Natural killer cell (primary cell): ENCODE measurements around the gene ISCU. TPM values are rescaled to one million over a fixed set of nuclear protein-coding genes. Genes with fewer than 3 reads are reported as not detected.
"Not testable (repeated sequence)": the region's sequence is repeated elsewhere in the genome, so short reads cannot be mapped to it uniquely, and the experiment has no call there.

Experiments
- ATAC-seq, 3 donors: fragments of 150-1000 bp in 2 of 3; fragments of 200-7000 bp in 1 of 3; cut with Tn5 transposase; 1 replicate in 1 of 3; 2 replicates in 2 of 3; pipeline ENCODE4 v1.10.0; 2021; ENCODE audit warnings: mild to moderate bottlenecking in 2 of 3, moderate library complexity in 2 of 3
- DNase-seq, 2 donors: peaks; one replicate each; pipeline versions ENCODE4 v3.0.0 to v3.0.0-alpha.2; 2013 to 2021; ENCODE audit warnings: mixed read lengths in 1 of 2
- H3K27ac ChIP-seq: one replicate; pipeline ENCODE4 v1.5.1; 2013; ENCODE audit warnings: mild to moderate bottlenecking, low read length
- H3K27me3 ChIP-seq: one replicate; pipeline ENCODE4 v1.6.1; 2013; ENCODE audit warnings: low read length; ENCODE audit not compliant: control insufficient read depth, insufficient read depth
- H3K36me3 ChIP-seq: one replicate; pipeline ENCODE4 v1.6.1; 2013; ENCODE audit warnings: low read length; ENCODE audit not compliant: control insufficient read depth, insufficient read depth
- H3K4me1 ChIP-seq: one replicate; pipeline ENCODE4 v1.6.1; 2013; ENCODE audit warnings: low read length; ENCODE audit not compliant: control insufficient read depth, insufficient read depth
- H3K4me3 ChIP-seq: one replicate; pipeline ENCODE4 v1.5.1; 2013; ENCODE audit warnings: low read length
- H3K9me3 ChIP-seq: one replicate; pipeline ENCODE4 v1.6.1; 2013; ENCODE audit warnings: low read length; ENCODE audit not compliant: control insufficient read depth, insufficient read depth
- H3K27ac Mint-ChIP-seq, 2 donors: one replicate each; pipeline ENCODE4 v1.8.0; 2022; ENCODE audit warnings: mild to moderate bottlenecking in 2 of 2, mixed read lengths in 2 of 2, moderate library complexity in 1 of 2
- H3K27me3 Mint-ChIP-seq, 2 donors: one replicate each; pipeline ENCODE4 v1.8.0; 2022; ENCODE audit warnings: low read depth in 2 of 2, mixed read lengths in 2 of 2
- H3K36me3 Mint-ChIP-seq: one replicate; pipeline ENCODE4 v1.8.0; 2022; ENCODE audit warnings: mixed read lengths
- H3K4me1 Mint-ChIP-seq, 2 donors: one replicate each; pipeline ENCODE4 v1.8.0; 2022; ENCODE audit warnings: mixed read lengths in 2 of 2
- H3K4me3 Mint-ChIP-seq: one replicate; pipeline ENCODE4 v1.8.0; 2022; ENCODE audit warnings: mild to moderate bottlenecking, moderate library complexity, mixed read lengths
- H3K9me3 Mint-ChIP-seq, 2 donors: one replicate each; pipeline ENCODE4 v1.8.0; 2022; ENCODE audit warnings: mixed read lengths in 2 of 2
- CTCF ChIP-seq: fragments of 200-600 bp; IDR thresholded peaks from one replicate; pipeline ENCODE4 v1.8.0; 2022; ENCODE audit warnings: antibody characterized with exemption
- WGBS: methylation state at CpG from one replicate; pipeline ENCODE4 v1.1.7; 2013; ENCODE audit warnings: missing lambda C conversion rate; ENCODE audit not compliant: insufficient coverage; 5-methylcytosine and 5-hydroxymethylcytosine counted together
- intact Hi-C: fragments of 100-400 bp; cut with micrococcal nuclease; formaldehyde crosslinking; loops from one replicate; pipeline ENCODE4 v1.14.2; 2022
- total RNA-seq, 4 donors: library from RNA; stranded (reverse); fragments of 120-200 nt in 1 of 4; gene quantifications; one replicate each; pipeline versions ENCODE4 v1.2.3 to v1.2.4, GENCODE V29; 2013 to 2022

The ISCU gene
- total RNA-seq, 3 donors from 2014 or later (not counting 1 experiment from before 2014, with no cell fraction given): 86.9 to 103 (median 97.4) TPM

DNA sequence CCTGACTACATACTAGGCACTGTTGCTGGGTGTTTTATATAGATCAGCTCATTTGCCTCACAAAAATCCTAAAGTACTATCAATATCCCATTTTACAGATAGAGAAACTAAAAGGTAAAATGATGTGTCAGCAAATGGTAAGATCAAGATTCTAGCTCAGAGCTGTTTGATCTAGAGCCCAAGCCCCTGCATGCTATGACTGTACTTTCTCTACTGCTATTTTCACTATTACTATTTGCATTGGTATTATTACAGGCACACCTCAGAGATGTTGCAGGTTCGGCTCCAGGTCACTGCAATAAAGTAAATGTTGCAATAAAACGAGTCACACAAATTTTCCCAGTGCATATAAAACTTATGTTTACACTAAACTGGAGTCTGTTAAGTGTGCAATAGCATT is 10.9 kb downstream of the ISCU start:
- H3K27ac ChIP-seq: no peak overlapping the region
- H3K4me1 Mint-ChIP-seq: peaks cover 0 to 3% of the 10 kb centered on the region in 2 donors
- peaks cover 11% of the 10 kb centered on the region for H3K36me3 Mint-ChIP-seq
- peaks cover 4% of the 10 kb centered on the region for H3K4me1 ChIP-seq
- no peak overlapping the region for H3K4me3 ChIP-seq
- H3K9me3 Mint-ChIP-seq: peaks cover 0 to 2% of the 10 kb centered on the region in 2 donors
- no peak for ATAC-seq
- peaks cover 12% of the 10 kb centered on the region for H3K36me3 ChIP-seq
- WGBS: no CpG with 5 or more reads among the region's 2 CpGs
- peaks cover 0 to 15% of the 10 kb centered on the region in 2 donors for H3K27me3 Mint-ChIP-seq
- intact Hi-C loops: no loop called here
- TF ChIP-seq CTCF: no peak
- H3K4me3 Mint-ChIP-seq: no peak overlapping the region
- no peak for DNase-seq
- H3K27me3 ChIP-seq: no peaks in the 10 kb centered on the region
- H3K9me3 ChIP-seq: no peaks in the 10 kb centered on the region
- no peak overlapping the region for H3K27ac Mint-ChIP-seq

DNA sequence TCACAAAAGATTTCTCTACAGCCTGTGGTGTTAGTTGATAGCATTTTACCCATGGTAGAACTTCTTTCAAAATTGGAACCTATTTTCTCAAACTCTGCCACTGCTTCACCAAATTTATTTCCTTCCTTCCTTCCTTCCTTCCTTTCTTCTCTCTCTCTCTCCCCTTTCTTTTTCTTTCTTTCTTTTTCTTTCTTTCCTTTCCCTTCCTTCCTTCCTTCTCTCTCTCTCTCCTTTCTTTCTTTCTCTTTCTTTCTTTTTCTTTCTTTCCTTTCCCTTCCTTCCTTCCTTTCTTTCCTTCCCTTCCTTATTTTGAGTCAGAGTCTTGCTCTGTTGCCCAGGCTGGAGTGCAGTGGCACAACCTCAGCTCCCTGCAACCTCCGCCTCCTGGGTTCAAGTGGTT is 11.9 kb downstream of the ISCU start:
- peaks cover 0 to 15% of the 10 kb centered on the region in 2 donors for H3K27me3 Mint-ChIP-seq
- DNase-seq, H3K36me3 Mint-ChIP-seq, H3K4me3 Mint-ChIP-seq, H3K27ac Mint-ChIP-seq, H3K36me3 ChIP-seq, H3K27ac ChIP-seq, intact Hi-C loops, H3K4me3 ChIP-seq, H3K9me3 ChIP-seq, H3K27me3 ChIP-seq, ATAC-seq, H3K4me1 ChIP-seq: not testable (repeated sequence)
- H3K4me1 Mint-ChIP-seq: peaks cover 2 to 12% of the 10 kb centered on the region in 2 donors
- peaks cover 8 to 11% of the 10 kb centered on the region in 2 donors for H3K9me3 Mint-ChIP-seq
- whole genome bisulfite sequencing: 100% methylated on average over 1 of the region's 1 CpG

DNA sequence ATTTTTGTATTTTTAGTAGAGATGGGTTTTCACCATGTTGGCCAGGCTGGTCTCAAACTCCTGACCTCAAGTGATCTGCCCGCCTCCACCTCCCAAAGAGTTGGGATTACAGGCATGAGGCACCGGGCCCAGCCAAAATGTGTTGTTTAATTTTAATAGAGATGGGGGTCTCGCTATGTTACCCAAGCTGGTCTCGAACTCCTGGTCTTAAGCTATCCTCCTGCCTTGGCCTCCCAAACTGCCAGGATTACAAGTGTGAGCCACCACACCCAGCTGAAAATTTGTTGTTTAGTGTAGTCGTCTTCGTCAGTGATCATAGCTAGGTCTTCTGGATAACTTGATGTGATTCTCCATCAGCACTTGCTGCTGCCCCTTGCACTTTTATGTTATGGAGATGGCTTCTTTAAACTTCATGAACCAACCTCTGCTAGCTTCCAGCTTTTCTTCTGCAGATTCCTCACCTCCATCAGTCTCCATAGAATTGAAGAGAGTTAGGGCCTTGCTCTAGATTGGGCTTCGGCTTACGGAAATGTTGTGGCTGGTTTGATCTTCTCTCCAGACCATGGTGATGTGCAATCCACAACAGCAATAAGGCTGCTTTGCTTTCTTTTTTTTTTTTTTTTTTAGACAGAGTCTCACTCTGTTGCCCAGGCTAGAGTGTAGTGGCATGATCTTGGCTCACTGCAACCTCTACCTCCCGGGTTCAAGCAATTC is 13.0 kb downstream of the ISCU start:
- Histone ChIP-seq H3K36me3 (no peaks in the 10 kb centered on the region), H3K4me3 (no peak overlapping the region), H3K9me3 (peaks cover 7% of the 10 kb centered on the region), H3K27ac (no peak overlapping the region), H3K4me1 (peaks cover 8% of the 10 kb centered on the region), H3K27me3 (no peaks in the 10 kb centered on the region)
- Mint-ChIP-seq H3K4me3 (no peak overlapping the region), H3K9me3 (peaks cover 8 to 11% of the 10 kb centered on the region in 2 donors), H3K27ac (no peak overlapping the region), H3K4me1 (peaks cover 5 to 16% of the 10 kb centered on the region in 2 donors), H3K27me3 (peaks cover 0 to 15% of the 10 kb centered on the region in 2 donors), H3K36me3 (no peaks in the 10 kb centered on the region)
- DNase-seq (peak in 1 of 2 donors; percentile 38), ATAC-seq (no peak)
- intact Hi-C loops: no loop called here
- 83% methylated on average over 9 of the region's 9 CpGs for WGBS
- TF ChIP-seq CTCF: no peak

GRCh38 chr12:108576660-108577234 is 14.4 kb downstream of the ISCU start:
- 68% methylated on average over 6 of the region's 6 CpGs for WGBS
- Mint-ChIP-seq H3K9me3 (peaks cover 8 to 11% of the 10 kb centered on the region in 2 donors), H3K4me1 (peaks cover 5 to 16% of the 10 kb centered on the region in 2 donors), H3K36me3 (no peaks in the 10 kb centered on the region), H3K4me3 (no peak overlapping the region), H3K27me3 (peaks cover 0 to 15% of the 10 kb centered on the region in 2 donors), H3K27ac (no peak overlapping the region)
- ATAC-seq (no peak), DNase-seq (no peak)
- Histone ChIP-seq H3K4me1 (peaks cover 8% of the 10 kb centered on the region), H3K27me3 (no peaks in the 10 kb centered on the region), H3K36me3 (no peaks in the 10 kb centered on the region), H3K9me3 (peaks cover 7% of the 10 kb centered on the region), H3K4me3 (no peak overlapping the region), H3K27ac (no peak overlapping the region)
- intact Hi-C loops: no loop called here
- TF ChIP-seq CTCF: no peak
